Endothelial cell of umbilical vein (primary cell): ENCODE measurements around the gene SIRT3. TPM values are rescaled to one million over a fixed set of nuclear protein-coding genes. Genes with fewer than 3 reads are reported as not detected.

ENCODE experiments used
- BruUV-seq: library from RNA; stranded (reverse); fragments of 400-500 nt; replicated peaks from 2 replicates; lab custom pipeline; 2021; lab: Mats Ljungman, UMichigan
- CTCF ChIA-PET: fragments of 300-600, 350-600 bp; sonication (Branson Sonifier 250); formaldehyde crosslinking; loops from one replicate; lab custom pipeline; 2021; ENCODE audit warnings: antibody characterized with exemption, inconsistent platforms; lab: Charles Lee
- POLR2A ChIA-PET: fragments of 300-600, 350-600 bp; sonication (Branson Sonifier 250); formaldehyde crosslinking; loops from one replicate; lab custom pipeline; 2021; ENCODE audit warnings: antibody characterized with exemption, inconsistent platforms; lab: Charles Lee
- DNase-seq: peaks from one replicate; pipeline ENCODE4 v3.0.0-alpha.2; 2011; ENCODE audit warnings: low read depth, low spot score
- FAIRE-seq: peaks from 2 replicates; lab custom pipeline; 2011; peaks lifted over from hg19 to GRCh38; lab: Jason Lieb, UNC
- H2AFZ ChIP-seq: 2 replicates; pipeline ENCODE4 v1.6.0; 2012; ENCODE audit warnings: low read depth, low read length, control low read depth, inconsistent platforms
- H3K27ac ChIP-seq: 2 replicates; pipeline ENCODE4 v1.5.1; 2011; ENCODE audit warnings: low read depth, mild to moderate bottlenecking, control low read depth, low read length, moderate library complexity; ENCODE audit not compliant: insufficient read depth
- H3K27me3 ChIP-seq, 2 experiments: 2 replicates each; pipeline versions ENCODE4 v1.6.0 to v1.6.1; 2011; ENCODE audit warnings: low read length in 2 of 2, mixed read lengths in 1 of 2; ENCODE audit not compliant: control insufficient read depth in 2 of 2, insufficient read depth in 2 of 2
- H3K36me3 ChIP-seq, 2 experiments: 2 replicates in 1 of 2; 3 replicates in 1 of 2; pipeline ENCODE4 v1.5.1; 2011; ENCODE audit warnings: low read length in 2 of 2, mild to moderate bottlenecking in 1 of 2, moderate library complexity in 1 of 2; ENCODE audit not compliant: control insufficient read depth in 2 of 2, insufficient read depth in 2 of 2; ENCODE audit errors: extremely low read depth in 1 of 2
- H3K4me1 ChIP-seq: 3 replicates; pipeline ENCODE4 v1.5.1; 2011; ENCODE audit warnings: mild to moderate bottlenecking, low read length; ENCODE audit not compliant: control insufficient read depth, insufficient read depth; ENCODE audit errors: extremely low read depth
- H3K4me2 ChIP-seq: 2 replicates; pipeline ENCODE4 v1.6.1; 2011; ENCODE audit warnings: low read length, control low read depth, mixed read lengths; ENCODE audit not compliant: insufficient read depth
- H3K4me3 ChIP-seq, 3 experiments: fragments of 200-600 bp in 1 of 3; sonication (generic), shearing (Covaris generic) in 1 of 3; replicated peaks in 1 of 3; 2 replicates each; pipeline ENCODE4 v1.5.1; 2011 to 2016; ENCODE audit warnings: control low read depth in 3 of 3, low read length in 3 of 3, mild to moderate bottlenecking in 2 of 3, inconsistent platforms in 1 of 3, low read depth in 1 of 3, moderate library complexity in 1 of 3; ENCODE audit not compliant: insufficient read depth in 1 of 3
- H3K79me2 ChIP-seq: 2 replicates; pipeline ENCODE4 v1.6.0; 2012; ENCODE audit warnings: low read length, inconsistent platforms; ENCODE audit not compliant: control insufficient read depth, insufficient read depth
- H3K9ac ChIP-seq: replicated peaks from 2 replicates; pipeline ENCODE3; 2011; ENCODE audit warnings: low read length, control low read depth; ENCODE audit not compliant: insufficient read depth; ENCODE audit errors: extremely low read depth
- H3K9me1 ChIP-seq: replicated peaks from 3 replicates; pipeline ENCODE4 v1.6.0; 2011; ENCODE audit warnings: mild to moderate bottlenecking, low read length; ENCODE audit not compliant: control insufficient read depth, insufficient read depth; ENCODE audit errors: extremely low read depth
- H3K9me3 ChIP-seq: replicated peaks from 2 replicates; pipeline ENCODE4 v1.5.1; 2012; ENCODE audit warnings: low read length, inconsistent platforms; ENCODE audit not compliant: control insufficient read depth, insufficient read depth
- H4K20me1 ChIP-seq: replicated peaks from 2 replicates; pipeline ENCODE3; 2011; ENCODE audit warnings: mild to moderate bottlenecking, low read length; ENCODE audit not compliant: control insufficient read depth, insufficient read depth; ENCODE audit errors: extremely low read depth
- EZH2 ChIP-seq: IDR thresholded peaks from 2 replicates; pipeline ENCODE4 v1.6.1; 2012; ENCODE audit warnings: borderline replicate concordance, low read depth, mild to moderate bottlenecking, moderate library complexity, low read length, inconsistent platforms; ENCODE audit not compliant: severe bottlenecking
- FOS ChIP-seq: IDR thresholded peaks from 2 replicates; pipeline ENCODE4 v1.6.1; 2011; ENCODE audit warnings: mild to moderate bottlenecking, low read length, moderate library complexity, borderline replicate concordance; ENCODE audit not compliant: insufficient read depth
- GATA2 ChIP-seq: IDR thresholded peaks from 2 replicates; pipeline ENCODE4 v1.7.0; 2011; ENCODE audit warnings: low read depth, mild to moderate bottlenecking, moderate library complexity, mixed read lengths, low read length; ENCODE audit not compliant: insufficient read length, insufficient read depth
- JUN ChIP-seq: IDR thresholded peaks from 2 replicates; pipeline ENCODE4 v1.6.1; 2011; ENCODE audit warnings: borderline replicate concordance, low read depth; ENCODE audit not compliant: insufficient read length, insufficient read depth
- MYC ChIP-seq: IDR thresholded peaks from one replicate; pipeline ENCODE4 v1.6.1; 2011; ENCODE audit warnings: mild to moderate bottlenecking, low read depth, low read length
- POLR2A ChIP-seq: IDR thresholded peaks from 2 replicates; pipeline ENCODE4 v1.6.1; 2012; ENCODE audit warnings: low read depth, mild to moderate bottlenecking, control low read depth, low read length
- POLR2AphosphoS5 ChIP-seq: IDR thresholded peaks from 2 replicates; pipeline ENCODE4 v1.6.1; 2012; ENCODE audit warnings: low read depth, mild to moderate bottlenecking, control low read depth, low read length, moderate library complexity; ENCODE audit not compliant: insufficient read depth
- dilution Hi-C: fragments of 300-500 bp; cut with MboI; formaldehyde crosslinking; loops from one replicate; pipeline ENCODE4 v1.15.0; 2019; ENCODE audit warnings: low sequenced_read_pairs; ENCODE audit not compliant: extremely low pct_ligation_motif_present
- intact Hi-C: fragments of 100-400 bp; cut with micrococcal nuclease; formaldehyde crosslinking; loops from one replicate; pipeline ENCODE4 v1.10.0; 2022
- polyA plus RNA-seq, 4 experiments: library from polyadenylated mRNA; depleted of rRNA in 3 of 4; stranded (reverse) in 3 of 4; unstranded in 1 of 4; fragments of >200 nt; gene quantifications; 2 replicates each; pipeline versions ENCODE4 v1.2.1 to v1.2.3, GENCODE V29; 2011 to 2012; ENCODE audit warnings: missing spikeins in 1 of 4
- total RNA-seq: library from RNA; stranded (reverse); gene quantifications from 2 replicates; pipeline ENCODE4 v1.2.3, GENCODE V29; 2021
- TF ChIP-seq, protein P1 (sequence below), 2 donors: IDR thresholded peaks; 1 replicate in 1 of 2; 2 replicates in 1 of 2; pipeline ENCODE4 v1.5.1; 2011; ENCODE audit warnings: low read length in 2 of 2, mild to moderate bottlenecking in 2 of 2, moderate library complexity in 2 of 2, control low read depth in 1 of 2, inconsistent platforms in 1 of 2, low read depth in 1 of 2; ENCODE audit not compliant: insufficient read depth in 1 of 2; ENCODE audit errors: extremely low read depth in 1 of 2
- TF ChIP-seq, protein P2 (sequence below): IDR thresholded peaks from 2 replicates; pipeline ENCODE4 v1.6.1; 2011; ENCODE audit not compliant: insufficient read depth, insufficient read length

Gene SIRT3
- total and polyA plus RNA-seq, 2 donors (not counting 3 experiments of a cell fraction or from before 2014, with no cell fraction given) = 12.0 to 18.3 TPM

DNA sequence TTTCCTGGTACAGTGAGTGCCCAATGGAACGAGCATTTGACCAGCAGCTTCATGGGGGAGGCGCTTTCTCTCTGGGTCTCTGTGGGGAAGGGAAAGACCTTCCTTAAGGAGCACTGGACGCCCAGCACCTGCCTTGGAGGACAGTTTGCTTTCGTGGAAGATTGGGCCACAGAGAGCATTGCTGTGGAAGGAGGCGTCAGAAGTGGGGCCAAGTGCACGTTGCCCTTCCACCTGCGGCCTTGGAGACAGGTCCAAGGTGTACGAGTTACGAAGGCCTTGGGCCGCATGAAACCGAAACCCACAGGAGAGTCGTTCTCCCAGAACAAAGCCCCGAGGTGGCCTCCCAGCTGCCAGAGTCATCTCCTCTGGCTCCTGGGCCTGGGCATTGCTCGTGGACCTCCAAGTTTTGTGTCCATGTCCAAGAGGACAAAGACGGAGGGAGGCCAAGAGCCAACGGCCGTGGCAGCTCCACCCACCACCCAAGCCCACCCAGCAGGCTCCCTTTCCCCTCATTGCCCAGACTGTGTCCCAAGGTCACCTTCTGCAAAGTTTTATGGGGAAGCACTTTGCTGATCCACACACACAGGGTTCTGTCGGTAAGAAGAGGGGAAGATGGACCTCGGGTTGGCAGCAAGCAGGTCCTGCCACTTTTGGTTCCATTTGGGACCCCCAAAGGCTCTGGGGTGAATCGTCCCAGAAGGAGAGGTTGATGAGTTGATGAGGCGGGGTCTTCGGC is 36.2 kb upstream of the SIRT3 start:
- no peak overlapping the region for H2AFZ ChIP-seq
- DNase-seq (no peak), FAIRE-seq (no peak)
- H3K36me3 ChIP-seq = no peaks in the 10 kb centered on the region
- no TSS peak for BruUV-seq
- H4K20me1 ChIP-seq = no peaks in the 10 kb centered on the region
- H3K9me3 ChIP-seq = no peaks in the 10 kb centered on the region
- intact Hi-C loops = no loop called here
- CTCF ChIA-PET = interaction anchor here (2.6 kb wide), 1 partner anchor 22 kb away, joined by 10 read pairs; no protein-coding TSS in a partner anchor
- H3K4me3 ChIP-seq = no peak overlapping the region
- no peak overlapping the region for H3K27ac ChIP-seq
- POLR2A ChIA-PET = no interaction called here
- no peaks in the 10 kb centered on the region for H3K4me1 ChIP-seq
- H3K9me1 ChIP-seq = no peaks in the 10 kb centered on the region
- no peak overlapping the region for H3K9ac ChIP-seq
- H3K27me3 ChIP-seq = peaks cover 14 to 20% of the 10 kb centered on the region in 2 experiments
- TF ChIP-seq POLR2A = no peak
- TF ChIP-seq, protein P1, sequence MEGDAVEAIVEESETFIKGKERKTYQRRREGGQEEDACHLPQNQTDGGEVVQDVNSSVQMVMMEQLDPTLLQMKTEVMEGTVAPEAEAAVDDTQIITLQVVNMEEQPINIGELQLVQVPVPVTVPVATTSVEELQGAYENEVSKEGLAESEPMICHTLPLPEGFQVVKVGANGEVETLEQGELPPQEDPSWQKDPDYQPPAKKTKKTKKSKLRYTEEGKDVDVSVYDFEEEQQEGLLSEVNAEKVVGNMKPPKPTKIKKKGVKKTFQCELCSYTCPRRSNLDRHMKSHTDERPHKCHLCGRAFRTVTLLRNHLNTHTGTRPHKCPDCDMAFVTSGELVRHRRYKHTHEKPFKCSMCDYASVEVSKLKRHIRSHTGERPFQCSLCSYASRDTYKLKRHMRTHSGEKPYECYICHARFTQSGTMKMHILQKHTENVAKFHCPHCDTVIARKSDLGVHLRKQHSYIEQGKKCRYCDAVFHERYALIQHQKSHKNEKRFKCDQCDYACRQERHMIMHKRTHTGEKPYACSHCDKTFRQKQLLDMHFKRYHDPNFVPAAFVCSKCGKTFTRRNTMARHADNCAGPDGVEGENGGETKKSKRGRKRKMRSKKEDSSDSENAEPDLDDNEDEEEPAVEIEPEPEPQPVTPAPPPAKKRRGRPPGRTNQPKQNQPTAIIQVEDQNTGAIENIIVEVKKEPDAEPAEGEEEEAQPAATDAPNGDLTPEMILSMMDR (IDR thresholded peaks at IDR 0.05; ENCODE audit: extremely low read depth in 1 of 2, insufficient read depth in 1 of 2, low read depth in 1 of 2, low read length in 2 of 2) = no peak
- TF ChIP-seq, protein P2, sequence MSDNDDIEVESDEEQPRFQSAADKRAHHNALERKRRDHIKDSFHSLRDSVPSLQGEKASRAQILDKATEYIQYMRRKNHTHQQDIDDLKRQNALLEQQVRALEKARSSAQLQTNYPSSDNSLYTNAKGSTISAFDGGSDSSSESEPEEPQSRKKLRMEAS = no peak
- TF ChIP-seq EZH2 = no peak
- TF ChIP-seq POLR2AphosphoS5 = no peak
- TF ChIP-seq FOS = no peak
- no peak for TF ChIP-seq GATA2
- no peak for TF ChIP-seq MYC
- no peak for TF ChIP-seq JUN
- H3K4me2 ChIP-seq = no peak overlapping the region
- H3K79me2 ChIP-seq = no peaks in the 10 kb centered on the region
- dilution Hi-C loops = no loop called here
